Body of pancreas (tissue), 4 donors: ENCODE results near the gene NEU3. TPM values are rescaled to one million over a fixed set of nuclear protein-coding genes. Genes with fewer than 3 reads are reported as not detected.

ENCODE experiments used
- ATAC-seq: fragments of 150-250 bp; one replicate; pipeline ENCODE4 v1.9.1; 2016
- DNase-seq, 4 donors: peaks; one replicate each; pipeline ENCODE4 v3.0.0-alpha.2; 2019
- H3K27ac ChIP-seq, 4 donors: fragments of 200-600 bp; sonication (generic); 1 replicate in 3 of 4; 2 replicates in 1 of 4; pipeline versions ENCODE4 v1.5.1 to v1.6.1; 2016 to 2019; ENCODE audit warnings: mild to moderate bottlenecking in 1 of 4, mixed read lengths in 1 of 4, moderate library complexity in 1 of 4
- H3K27me3 ChIP-seq, 2 donors: fragments of 200-600 bp; sonication (generic); one replicate each; pipeline ENCODE4 v1.6.0; 2016; ENCODE audit warnings: mild to moderate bottlenecking in 1 of 2
- H3K36me3 ChIP-seq, 2 donors: fragments of 200-600 bp; sonication (generic); replicated peaks in 1 of 2; 2 replicates each; pipeline ENCODE4 v1.5.1; 2016; ENCODE audit warnings: low read depth in 2 of 2; ENCODE audit not compliant: insufficient read depth in 1 of 2
- H3K4me1 ChIP-seq: fragments of 200-600 bp; sonication (generic); one replicate; pipeline ENCODE4 v1.6.0; 2016
- H3K4me3 ChIP-seq, 2 donors: fragments of 200-600 bp; sonication (generic); 1 replicate in 1 of 2; 2 replicates in 1 of 2; pipeline ENCODE4 v1.5.1; 2016 to 2019
- H3K9me3 ChIP-seq, 3 donors: fragments of 200-600 bp; sonication (generic); 1 replicate in 2 of 3; 2 replicates in 1 of 3; pipeline ENCODE4 v1.5.1; 2016
- POLR2A ChIP-seq, 3 donors: fragments of 450-650 bp; IDR thresholded peaks; one replicate each; pipeline ENCODE4 v1.6.1; 2016; ENCODE audit warnings: antibody characterized with exemption in 3 of 3, mild to moderate bottlenecking in 2 of 3
- WGBS, 2 donors: methylation state at CpG; one replicate each; pipeline ENCODE4 v1.1.5; 2017; 5-methylcytosine and 5-hydroxymethylcytosine counted together
- intact Hi-C: fragments of 100-400 bp; cut with DNase I; formaldehyde crosslinking; loops from one replicate; pipeline ENCODE4 v1.15.1; 2023
- total RNA-seq, 2 donors: library from RNA; depleted of rRNA; stranded (reverse); fragments of >200 nt; gene quantifications; one replicate each; pipeline ENCODE4 v1.1.0, GENCODE V29; 2016
- TF ChIP-seq, protein P1 (sequence below), 7 experiments: fragments of 450-650 bp in 4 of 7; fragments of 200-600 bp in 3 of 7; sonication (generic) in 3 of 7; IDR thresholded peaks; one replicate each; pipeline ENCODE4 v1.5.1; 2016 to 2019; ENCODE audit warnings: antibody characterized with exemption in 7 of 7

The NEU3 gene
- total RNA-seq, 2 donors from 2014 or later: 1.6 to 8.6 TPM

- Histone ChIP-seq H3K36me3 (no peaks in the 10 kb centered on the region), H3K9me3 (no peaks in the 10 kb centered on the region), H3K4me3 (no peak overlapping the region), H3K4me1 (no peaks in the 10 kb centered on the region), H3K27ac (no peak overlapping the region), H3K27me3 (no peaks in the 10 kb centered on the region)
- ATAC-seq: no peak
- TF ChIP-seq, protein P1, sequence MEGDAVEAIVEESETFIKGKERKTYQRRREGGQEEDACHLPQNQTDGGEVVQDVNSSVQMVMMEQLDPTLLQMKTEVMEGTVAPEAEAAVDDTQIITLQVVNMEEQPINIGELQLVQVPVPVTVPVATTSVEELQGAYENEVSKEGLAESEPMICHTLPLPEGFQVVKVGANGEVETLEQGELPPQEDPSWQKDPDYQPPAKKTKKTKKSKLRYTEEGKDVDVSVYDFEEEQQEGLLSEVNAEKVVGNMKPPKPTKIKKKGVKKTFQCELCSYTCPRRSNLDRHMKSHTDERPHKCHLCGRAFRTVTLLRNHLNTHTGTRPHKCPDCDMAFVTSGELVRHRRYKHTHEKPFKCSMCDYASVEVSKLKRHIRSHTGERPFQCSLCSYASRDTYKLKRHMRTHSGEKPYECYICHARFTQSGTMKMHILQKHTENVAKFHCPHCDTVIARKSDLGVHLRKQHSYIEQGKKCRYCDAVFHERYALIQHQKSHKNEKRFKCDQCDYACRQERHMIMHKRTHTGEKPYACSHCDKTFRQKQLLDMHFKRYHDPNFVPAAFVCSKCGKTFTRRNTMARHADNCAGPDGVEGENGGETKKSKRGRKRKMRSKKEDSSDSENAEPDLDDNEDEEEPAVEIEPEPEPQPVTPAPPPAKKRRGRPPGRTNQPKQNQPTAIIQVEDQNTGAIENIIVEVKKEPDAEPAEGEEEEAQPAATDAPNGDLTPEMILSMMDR (IDR thresholded peaks at IDR 0.05): no peak
- no peak for TF ChIP-seq POLR2A (IDR thresholded peaks at IDR 0.05)
- DNase-seq: no peak
- intact Hi-C loops: no loop called here
- 86 to 95% methylated on average over 4 of the region's 4 CpGs for WGBS, 2 donors
Measured at GRCh38 chr11:75050516-75050915, 61.8 kb downstream of the NEU3 start.

- Histone ChIP-seq H3K4me1 (no peaks in the 10 kb centered on the region), H3K27ac (no peak overlapping the region), H3K27me3 (no peaks in the 10 kb centered on the region), H3K36me3 (no peaks in the 10 kb centered on the region), H3K9me3 (no peaks in the 10 kb centered on the region), H3K4me3 (no peak overlapping the region)
- intact Hi-C loops: no loop called here
- 84 to 89% methylated on average over 5 of the region's 5 CpGs for WGBS, 2 donors
- no peak for TF ChIP-seq POLR2A (IDR thresholded peaks at IDR 0.05)
- TF ChIP-seq, protein P1 (IDR thresholded peaks at IDR 0.05): no peak
- ATAC-seq (no peak), DNase-seq (no peak)
Measured at GRCh38 chr11:75051043-75051442, 62.3 kb downstream of the NEU3 start.

GRCh38 chr11:75052457-75052856 lies 63.7 kb downstream of the NEU3 start:
- intact Hi-C loops: no loop called here
- WGBS, 2 donors: 29 to 92% methylated on average over 1 of the region's 1 CpG
- no peak for DNase-seq
- Histone ChIP-seq H3K36me3 (no peaks in the 10 kb centered on the region), H3K9me3 (no peaks in the 10 kb centered on the region), H3K4me1 (no peaks in the 10 kb centered on the region), H3K27me3 (no peaks in the 10 kb centered on the region), H3K4me3 (no peak overlapping the region), H3K27ac (no peak overlapping the region)
- ATAC-seq: no peak
- no peak for TF ChIP-seq POLR2A (IDR thresholded peaks at IDR 0.05)
- TF ChIP-seq, protein P1 (IDR thresholded peaks at IDR 0.05): no peak

DNA sequence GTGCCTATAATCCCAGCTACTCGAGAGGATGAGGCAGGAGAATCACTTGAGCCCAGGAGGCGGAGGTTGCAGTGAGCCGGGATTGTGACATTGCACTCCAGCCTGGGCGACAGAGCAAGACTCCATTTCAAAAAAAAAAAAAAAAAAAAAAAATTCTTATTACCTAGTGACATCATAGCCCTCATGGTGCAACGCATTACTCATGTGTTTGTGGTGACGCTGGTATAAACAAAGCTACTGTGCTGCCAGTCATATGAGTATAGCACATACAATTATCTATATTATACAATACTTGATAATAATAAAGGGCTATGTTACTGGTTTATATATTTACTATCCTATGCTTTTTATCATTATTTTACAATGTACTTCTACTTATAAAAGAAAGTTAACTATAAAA lies 66.8 kb downstream of the NEU3 start:
- Histone ChIP-seq H3K27me3 (no peaks in the 10 kb centered on the region), H3K27ac (no peak overlapping the region), H3K9me3 (no peaks in the 10 kb centered on the region), H3K4me3 (no peak overlapping the region), H3K36me3 (no peaks in the 10 kb centered on the region), H3K4me1 (no peaks in the 10 kb centered on the region)
- intact Hi-C loops: no loop called here
- no peak for ATAC-seq
- no peak for DNase-seq
- TF ChIP-seq POLR2A (IDR thresholded peaks at IDR 0.05): no peak
- TF ChIP-seq, protein P1 (IDR thresholded peaks at IDR 0.05): no peak
- 85 to 89% methylated on average over 6 of the region's 6 CpGs for WGBS, 2 donors

GRCh38 chr11:75056814-75057213 lies 68.1 kb downstream of the NEU3 start:
- intact Hi-C loops: no loop called here
- no peaks in the 10 kb centered on the region for H3K9me3 ChIP-seq
- no peak overlapping the region for H3K4me3 ChIP-seq
- ATAC-seq: no peak
- no peaks in the 10 kb centered on the region for H3K27me3 ChIP-seq
- TF ChIP-seq, protein P1 (IDR thresholded peaks at IDR 0.05): no peak
- no peak for TF ChIP-seq POLR2A (IDR thresholded peaks at IDR 0.05)
- H3K4me1 ChIP-seq: no peaks in the 10 kb centered on the region
- WGBS, 2 donors: 76 to 81% methylated on average over 3 of the region's 3 CpGs
- H3K36me3 ChIP-seq: no peaks in the 10 kb centered on the region
- no peak overlapping the region for H3K27ac ChIP-seq
- no peak for DNase-seq
